Hematopoietic multipotent progenitor cell treated with erythropoietin and hydrocortisone succinate and interleukin-3 and kit ligand, for 17 days (in vitro differentiated cells): ENCODE results near the gene PSMD1.
"Not testable (repeated sequence)": the region's sequence is repeated elsewhere in the genome, so short reads cannot be mapped to it uniquely, and the experiment has no call there.

ENCODE experiments used
- DNase-seq: peaks from one replicate; pipeline ENCODE4 v3.0.0-alpha.2; 2015; ENCODE audit warnings: low spot score

PSMD1 gene

DNA sequence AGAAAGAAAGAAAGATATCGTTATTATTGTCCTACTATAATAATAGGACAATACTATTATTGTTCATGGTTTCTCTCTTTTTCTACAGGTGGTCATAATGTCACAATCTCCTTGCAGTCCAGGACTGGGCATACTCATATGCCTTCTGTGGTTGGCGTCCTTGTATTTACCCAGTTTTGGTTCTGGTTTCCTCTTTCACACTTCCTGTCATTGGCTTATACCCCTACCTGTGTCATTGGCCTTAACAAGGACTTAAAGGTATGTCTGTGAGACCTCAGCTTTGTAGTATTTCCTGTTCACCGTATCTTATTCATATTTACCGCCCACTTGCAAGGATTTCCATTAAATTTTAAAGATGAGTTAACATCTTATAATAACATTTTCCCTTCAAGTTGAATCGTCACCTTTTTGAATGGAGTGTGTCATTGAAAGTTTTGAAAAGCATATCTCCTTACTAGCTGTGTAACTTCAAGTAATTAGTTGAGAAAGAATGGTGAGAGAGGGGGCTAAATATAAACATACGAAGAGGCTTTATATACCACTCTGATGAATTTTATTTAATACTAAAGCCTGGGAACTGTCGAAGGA is 104.7 kb downstream of the PSMD1 start:
- no peak for DNase-seq

- DNase-seq: no peak
Measured at GRCh38 chr2:231161877-231162329, 105.2 kb downstream of the PSMD1 start.

DNA sequence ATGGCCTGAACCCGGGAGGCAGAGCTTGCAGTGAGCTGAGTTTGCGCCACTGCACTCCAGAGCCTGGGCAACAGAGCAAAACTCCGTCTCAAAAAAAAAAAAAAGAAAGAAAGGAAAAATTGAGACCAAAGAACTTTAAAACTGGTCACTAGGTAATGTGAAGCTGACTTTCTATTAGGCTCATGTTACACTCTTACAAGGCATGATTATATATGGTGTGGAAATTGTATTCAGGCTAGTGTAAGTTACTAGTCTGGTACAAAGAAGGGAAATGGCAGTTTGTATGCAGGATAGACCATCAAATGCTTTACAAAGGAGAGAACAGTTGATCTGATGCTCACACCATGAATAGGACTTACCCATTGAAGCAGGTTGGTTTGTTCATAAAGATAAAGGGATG is 106.3 kb downstream of the PSMD1 start:
- no peak for DNase-seq

GRCh38 chr2:231163414-231164095 is 106.9 kb downstream of the PSMD1 start:
- no peak for DNase-seq

DNA sequence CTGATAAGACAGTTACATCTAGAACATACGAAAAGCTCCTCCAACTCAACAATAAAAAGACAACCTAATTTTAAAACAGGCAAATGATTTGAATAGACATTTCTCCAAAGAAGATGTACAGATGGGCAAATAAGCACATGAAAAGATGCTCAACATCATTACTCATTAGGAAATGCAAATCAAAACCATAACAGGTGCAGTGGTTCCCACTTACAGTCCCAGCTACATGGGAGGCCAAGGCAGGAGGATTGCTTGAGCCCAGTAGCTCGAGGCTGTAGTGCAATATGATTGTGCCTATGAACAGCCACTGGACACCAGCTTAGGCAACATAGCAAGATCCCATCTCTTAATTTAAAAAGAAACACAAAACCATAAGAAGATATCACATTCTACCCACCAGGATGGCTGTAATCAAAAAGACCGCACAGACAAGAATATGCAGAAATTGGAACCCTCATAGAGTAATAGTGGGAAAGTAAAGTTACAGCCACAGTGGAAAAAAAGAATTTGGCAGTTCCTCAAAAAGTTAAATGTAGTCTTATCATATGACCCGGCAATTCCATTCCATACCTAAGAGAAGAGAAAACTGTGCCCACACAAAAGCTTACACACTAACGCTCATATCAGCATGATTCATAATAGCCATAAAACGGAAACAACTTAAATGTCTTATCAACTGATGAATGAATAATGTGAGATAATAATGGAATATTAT is 111.2 kb downstream of the PSMD1 start:
- no peak for DNase-seq

- DNase-seq: no peak
Measured at GRCh38 chr2:231168460-231169139, 111.9 kb downstream of the PSMD1 start.

GRCh38 chr2:231169488-231169887 is 112.8 kb downstream of the PSMD1 start:
- no peak for DNase-seq

- no peak for DNase-seq
Measured at GRCh38 chr2:231170055-231170454, 113.4 kb downstream of the PSMD1 start.

GRCh38 chr2:231172025-231172424 is 115.4 kb downstream of the PSMD1 start:
- no peak for DNase-seq

- no peak for DNase-seq
Measured at GRCh38 chr2:231174211-231174651, 117.6 kb downstream of the PSMD1 start.

- no peak for DNase-seq
Measured at GRCh38 chr2:231176066-231176465, 119.4 kb downstream of the PSMD1 start.

DNA sequence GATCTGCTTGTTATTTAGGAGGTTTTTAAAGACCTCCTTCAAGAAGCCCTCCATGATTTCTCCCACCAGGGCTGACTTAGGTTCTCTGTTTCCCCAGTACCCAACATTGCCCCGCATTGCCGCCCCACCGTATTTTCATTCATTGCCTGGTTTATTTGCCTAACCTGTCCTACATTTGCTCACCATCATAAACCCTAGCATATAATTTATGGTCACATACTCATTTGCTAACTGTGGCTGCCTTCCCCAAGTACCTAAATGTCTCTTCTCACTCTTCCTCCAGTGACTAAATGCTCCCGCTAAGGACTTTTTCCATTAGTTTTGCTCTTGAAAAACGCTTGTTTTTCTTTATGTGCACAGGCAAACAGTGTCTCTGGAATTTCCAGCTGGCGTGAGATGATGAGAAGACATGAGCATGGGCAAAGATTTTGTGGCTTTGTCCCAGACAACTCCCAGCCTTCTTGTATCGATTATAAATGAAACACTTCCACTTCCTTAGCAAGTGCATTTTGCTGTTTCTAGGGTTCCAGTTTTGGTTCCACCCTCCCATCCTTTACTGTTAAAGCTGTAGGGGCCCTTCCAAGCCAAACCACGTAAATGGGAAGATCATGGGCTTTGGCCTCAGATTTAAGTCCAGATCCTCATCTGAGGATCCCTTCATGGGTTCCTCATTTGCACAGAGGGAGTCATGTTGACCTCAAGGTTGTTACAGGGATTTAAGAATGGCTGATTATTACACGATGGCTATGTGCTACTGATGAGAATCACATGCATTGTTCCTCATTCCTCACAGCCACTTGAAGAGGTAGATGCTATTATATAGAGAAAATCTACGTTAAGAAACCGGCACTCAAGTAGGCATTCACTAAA is 120.7 kb downstream of the PSMD1 start:
- no peak for DNase-seq

DNA sequence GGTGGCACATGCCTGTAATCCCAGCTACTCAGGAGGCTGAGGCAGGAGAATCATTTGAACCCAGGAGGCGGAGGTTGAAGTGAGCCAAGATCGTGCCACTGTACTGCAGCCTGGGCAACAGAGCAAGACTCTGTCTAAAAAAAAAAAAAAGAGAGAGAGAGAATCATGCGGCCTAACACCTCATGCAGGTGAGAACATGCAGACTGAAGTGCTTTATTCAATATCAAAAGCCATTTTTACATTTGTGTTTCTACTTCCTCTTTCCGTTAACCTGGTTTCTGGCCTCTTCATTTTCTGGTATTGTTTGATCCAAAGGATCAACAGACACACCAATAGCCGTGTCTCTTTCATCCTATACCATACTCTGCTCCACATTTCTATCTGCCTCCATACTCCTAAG is 122.1 kb downstream of the PSMD1 start:
- not testable (repeated sequence) for DNase-seq

GRCh38 chr2:231181860-231182512 is 125.3 kb downstream of the PSMD1 start:
- no peak for DNase-seq

DNA sequence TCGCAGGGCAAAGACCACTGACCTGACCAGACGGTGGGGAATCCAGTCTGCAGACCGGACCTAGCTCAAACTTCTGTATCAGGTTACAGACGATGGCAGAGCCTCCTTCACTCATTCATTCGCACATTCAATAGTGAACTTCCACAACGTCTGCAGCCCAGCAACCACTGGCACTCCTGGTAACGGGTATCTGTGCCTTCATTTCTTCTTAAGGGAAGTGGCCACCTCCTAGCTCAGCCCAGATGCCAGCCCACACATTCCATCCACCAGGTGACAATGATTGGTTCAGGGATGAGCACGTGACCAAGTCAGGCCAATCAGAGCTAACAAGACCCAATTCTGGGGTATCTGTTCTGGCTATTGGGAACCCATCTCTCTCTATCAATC is 125.8 kb downstream of the PSMD1 start:
- DNase-seq: no peak

DNA sequence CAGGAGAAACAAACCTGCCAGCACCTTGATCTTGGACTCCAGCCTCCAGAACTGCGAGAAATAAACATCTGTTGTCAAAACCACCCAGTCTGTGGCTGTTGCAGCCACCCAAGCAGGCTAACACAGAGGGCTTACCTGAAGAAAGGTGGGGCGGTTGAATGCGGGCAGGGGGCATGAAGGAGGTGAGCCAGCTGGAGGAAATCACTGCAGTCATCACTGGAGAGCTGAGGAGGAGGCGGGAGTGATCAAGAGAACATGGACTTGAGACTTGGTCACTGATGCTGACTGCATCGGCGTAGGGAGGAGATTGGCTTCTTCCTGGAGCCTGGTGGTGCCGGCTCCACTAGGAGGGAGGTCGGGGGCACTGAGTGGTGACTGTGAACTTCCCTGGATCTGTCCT is 127.2 kb downstream of the PSMD1 start:
- no peak for DNase-seq

DNA sequence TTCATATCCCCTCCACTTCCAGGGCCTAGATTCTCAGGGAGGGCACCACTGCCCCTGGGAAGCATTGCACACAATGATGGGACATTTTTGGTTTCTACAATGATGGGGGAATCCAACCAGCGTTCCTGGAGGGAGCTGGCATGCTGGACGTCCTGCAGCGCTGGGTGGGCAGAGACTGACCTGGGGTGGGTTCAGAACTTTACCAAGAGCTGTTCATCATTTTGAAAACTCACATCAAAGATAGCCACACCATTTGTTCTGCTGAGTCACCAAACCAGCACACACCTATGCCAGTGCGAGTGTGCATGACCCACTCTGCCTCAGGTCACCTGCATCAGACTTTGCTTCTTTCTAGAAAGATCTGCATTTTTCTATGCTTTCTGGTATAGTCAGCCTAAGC is 127.7 kb downstream of the PSMD1 start:
- DNase-seq: no peak

DNA sequence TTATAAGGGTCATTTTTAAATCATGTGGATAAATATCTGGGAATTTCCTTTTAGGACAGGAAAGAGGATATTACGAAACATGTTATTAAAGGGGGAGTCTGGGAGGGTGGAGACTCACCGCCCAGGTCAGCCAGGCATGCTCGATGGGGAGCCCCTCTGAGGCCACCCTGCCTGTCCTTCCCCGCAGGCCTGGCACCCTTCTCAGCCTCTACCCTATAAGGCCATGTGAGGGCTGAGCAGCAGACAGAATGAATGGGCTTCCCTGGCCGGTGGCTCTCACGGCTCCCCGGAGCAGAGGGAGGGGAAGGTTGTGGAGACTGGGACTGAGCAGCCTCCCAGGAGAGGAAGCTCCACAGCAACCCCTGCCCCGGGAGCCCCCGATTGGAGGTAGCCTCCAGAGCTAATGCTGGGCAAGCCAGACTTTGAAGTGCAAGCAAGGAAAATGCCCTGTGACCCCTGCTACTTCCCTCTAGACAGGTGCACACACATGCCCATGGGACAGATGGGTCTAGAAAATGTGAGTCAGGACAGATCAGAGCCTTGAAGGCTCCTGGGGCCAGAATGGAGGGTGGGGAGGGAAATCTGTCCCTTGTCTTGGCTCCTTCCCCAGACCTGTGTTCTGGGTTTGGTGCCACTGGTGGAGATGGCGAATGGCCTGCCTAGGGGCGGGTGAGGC is 128.5 kb downstream of the PSMD1 start:
- DNase-seq: no peak

- no peak for DNase-seq
Measured at GRCh38 chr2:231185886-231186285, 129.2 kb downstream of the PSMD1 start.

- DNase-seq: no peak
Measured at GRCh38 chr2:231186325-231186724, 129.7 kb downstream of the PSMD1 start.
